D721Med (cell line): ENCODE data around the gene SMC6.

Source experiments
- DNase-seq: peaks from one replicate; pipeline ENCODE4 v3.0.0; 2011; ENCODE audit warnings: low spot score; ENCODE audit not compliant: insufficient read length
- FAIRE-seq: peaks from 2 replicates; lab custom pipeline; 2011; peaks lifted over from hg19 to GRCh38; lab: Jason Lieb, UNC
- TF ChIP-seq, protein P1 (sequence below): IDR thresholded peaks from 2 replicates; pipeline ENCODE4 v1.5.1; 2012; ENCODE audit warnings: mild to moderate bottlenecking, control low read depth; ENCODE audit not compliant: insufficient read depth; ENCODE audit errors: missing control alignments

The SMC6 gene

GRCh38 chr2:17752892-17753802 lies 463 bp downstream of the SMC6 start:
- FAIRE-seq (peak; percentile 56), DNase-seq (no peak)
- TF ChIP-seq, protein P1, sequence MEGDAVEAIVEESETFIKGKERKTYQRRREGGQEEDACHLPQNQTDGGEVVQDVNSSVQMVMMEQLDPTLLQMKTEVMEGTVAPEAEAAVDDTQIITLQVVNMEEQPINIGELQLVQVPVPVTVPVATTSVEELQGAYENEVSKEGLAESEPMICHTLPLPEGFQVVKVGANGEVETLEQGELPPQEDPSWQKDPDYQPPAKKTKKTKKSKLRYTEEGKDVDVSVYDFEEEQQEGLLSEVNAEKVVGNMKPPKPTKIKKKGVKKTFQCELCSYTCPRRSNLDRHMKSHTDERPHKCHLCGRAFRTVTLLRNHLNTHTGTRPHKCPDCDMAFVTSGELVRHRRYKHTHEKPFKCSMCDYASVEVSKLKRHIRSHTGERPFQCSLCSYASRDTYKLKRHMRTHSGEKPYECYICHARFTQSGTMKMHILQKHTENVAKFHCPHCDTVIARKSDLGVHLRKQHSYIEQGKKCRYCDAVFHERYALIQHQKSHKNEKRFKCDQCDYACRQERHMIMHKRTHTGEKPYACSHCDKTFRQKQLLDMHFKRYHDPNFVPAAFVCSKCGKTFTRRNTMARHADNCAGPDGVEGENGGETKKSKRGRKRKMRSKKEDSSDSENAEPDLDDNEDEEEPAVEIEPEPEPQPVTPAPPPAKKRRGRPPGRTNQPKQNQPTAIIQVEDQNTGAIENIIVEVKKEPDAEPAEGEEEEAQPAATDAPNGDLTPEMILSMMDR = no peak

GRCh38 chr2:17752246-17752645 lies 1.4 kb downstream of the SMC6 start:
- no peak for FAIRE-seq
- TF ChIP-seq, protein P1 = no peak
- no peak for DNase-seq

DNA sequence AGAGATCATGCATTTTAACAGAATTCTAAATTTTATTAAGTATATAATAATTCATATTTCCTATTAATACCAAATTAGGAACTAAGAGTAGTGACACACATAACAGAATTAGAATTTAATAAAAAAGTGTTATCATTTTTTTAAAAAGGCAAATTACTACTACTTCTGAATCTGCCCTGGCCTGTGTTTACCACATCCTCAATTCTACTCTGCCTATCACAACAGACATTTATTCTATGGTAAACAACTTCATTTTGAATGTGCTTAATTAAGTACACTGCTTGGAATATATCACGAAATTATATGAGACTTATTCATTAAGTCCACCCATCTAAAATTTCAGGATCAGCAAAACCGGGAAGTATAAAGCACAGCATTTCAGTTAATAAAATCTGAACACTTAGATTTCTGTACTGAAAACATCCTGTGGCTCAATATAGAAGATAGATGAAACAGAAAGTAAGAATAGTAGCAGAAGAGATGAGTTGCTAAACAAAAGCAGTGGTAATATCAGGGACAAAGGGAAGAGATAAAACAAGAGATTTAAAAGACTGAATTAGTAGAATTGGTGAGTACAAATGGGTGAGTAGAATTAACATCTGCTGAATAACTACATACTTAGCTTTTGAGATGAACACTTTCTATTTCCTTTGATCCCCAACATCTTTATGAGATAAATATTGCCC lies 3.7 kb downstream of the SMC6 start:
- TF ChIP-seq, protein P1 = no peak
- no peak for FAIRE-seq
- DNase-seq = no peak

DNA sequence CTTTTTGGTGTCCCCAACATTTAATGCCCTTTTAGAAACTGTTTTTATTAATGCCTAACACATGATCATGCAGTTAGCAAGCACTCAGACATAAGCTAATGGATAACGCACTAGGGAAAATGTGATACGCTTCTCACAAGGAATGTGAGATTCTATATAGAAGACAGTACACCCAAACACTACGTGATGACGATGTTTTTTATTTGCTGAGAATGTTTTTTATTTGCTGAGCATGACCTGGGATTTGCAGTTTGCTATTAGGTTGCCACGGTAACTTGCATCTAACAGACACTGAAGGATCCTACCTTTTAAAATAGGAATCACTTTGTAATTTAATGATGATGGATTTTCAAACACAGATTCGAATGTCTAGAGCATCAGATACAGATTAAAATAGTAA lies 4.9 kb downstream of the SMC6 start:
- DNase-seq (no peak), FAIRE-seq (no peak)
- TF ChIP-seq, protein P1 = no peak

DNA sequence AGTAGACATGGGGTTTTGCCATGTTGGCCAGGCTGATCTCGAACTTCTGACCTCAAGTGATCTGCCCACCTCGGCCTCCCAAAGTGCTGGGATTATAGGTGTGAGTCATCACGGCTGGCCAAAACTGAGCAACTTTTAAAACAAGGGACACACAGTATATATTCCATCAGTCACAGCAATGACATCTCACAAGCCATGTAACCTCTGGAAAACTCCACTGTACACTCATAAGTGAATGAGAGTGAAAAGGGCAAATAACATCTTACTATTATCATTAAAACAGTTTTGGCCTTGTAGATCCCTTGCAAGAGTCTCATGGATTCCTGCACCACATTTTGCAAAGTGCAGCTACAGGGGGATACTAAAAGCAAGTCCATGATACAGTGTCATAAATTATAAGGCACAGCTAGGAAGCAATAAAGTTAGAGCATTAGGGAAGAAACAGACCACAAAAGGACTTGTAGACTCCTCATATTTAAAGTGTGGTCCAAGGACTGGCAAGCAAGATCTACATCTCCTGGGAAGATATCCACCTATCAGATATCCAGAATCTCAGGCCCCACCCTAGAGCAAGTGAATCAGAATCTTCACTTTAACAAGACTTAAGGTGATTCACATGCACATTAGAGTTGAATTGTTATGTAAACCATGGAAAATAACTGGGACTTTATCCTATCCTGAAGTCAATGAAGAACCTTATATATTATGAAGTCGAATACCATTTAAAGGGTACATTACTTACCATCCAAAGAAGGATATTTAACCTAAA lies 5.7 kb downstream of the SMC6 start:
- FAIRE-seq (no peak), DNase-seq (no peak)
- TF ChIP-seq, protein P1 = no peak

GRCh38 chr2:17740203-17740602 lies 13.4 kb downstream of the SMC6 start:
- FAIRE-seq = no peak
- TF ChIP-seq, protein P1 = no peak
- DNase-seq = no peak
